H9 (cell line): Measurements from ENCODE around the gene DAZAP1. TPM values are rescaled to one million over a fixed set of nuclear protein-coding genes. Genes with fewer than 3 reads are reported as not detected.

Experiments used
- DNase-seq: peaks from one replicate; pipeline ENCODE4 v3.0.0-alpha.2; 2017
- H2AFZ ChIP-seq: one replicate; pipeline ENCODE4 v1.6.1; 2013; ENCODE audit warnings: mild to moderate bottlenecking, low read length, control low read depth, moderate library complexity
- H2AK5ac ChIP-seq: 2 replicates; pipeline ENCODE4 v1.6.1; 2013; ENCODE audit warnings: low read length, control low read depth, mixed read lengths; ENCODE audit not compliant: insufficient read length
- H2BK120ac ChIP-seq: one replicate; pipeline ENCODE4 v1.6.1; 2013; ENCODE audit warnings: low read depth, mild to moderate bottlenecking, low read length, control low read depth, inconsistent platforms; ENCODE audit not compliant: poor library complexity, severe bottlenecking
- H2BK12ac ChIP-seq: 2 replicates; pipeline ENCODE4 v1.6.1; 2013; ENCODE audit warnings: low read length, control low read depth, mixed read lengths, low read depth; ENCODE audit not compliant: insufficient read length
- H2BK15ac ChIP-seq: 2 replicates; pipeline ENCODE4 v1.6.1; 2013; ENCODE audit warnings: low read depth, low read length, control low read depth
- H2BK20ac ChIP-seq: one replicate; pipeline ENCODE4 v1.6.1; 2013; ENCODE audit warnings: low read depth, mild to moderate bottlenecking, low read length, control low read depth, inconsistent platforms; ENCODE audit not compliant: poor library complexity, severe bottlenecking
- H2BK5ac ChIP-seq: 2 replicates; pipeline ENCODE4 v1.6.1; 2013; ENCODE audit warnings: low read length, control low read depth, mixed read lengths; ENCODE audit not compliant: insufficient read length
- H3K14ac ChIP-seq: 2 replicates; pipeline ENCODE4 v1.6.1; 2013; ENCODE audit warnings: low read length, control low read depth; ENCODE audit not compliant: insufficient read depth
- H3K18ac ChIP-seq: 2 replicates; pipeline ENCODE4 v1.6.1; 2013; ENCODE audit warnings: low read depth, mild to moderate bottlenecking, mixed read lengths, low read length, control low read depth; ENCODE audit not compliant: insufficient read length
- H3K23ac ChIP-seq: 2 replicates; pipeline ENCODE4 v1.6.1; 2013; ENCODE audit warnings: low read length, control low read depth, mixed read lengths, low read depth; ENCODE audit not compliant: insufficient read length
- H3K23me2 ChIP-seq: 2 replicates; pipeline ENCODE4 v1.6.1; 2013; ENCODE audit warnings: low read depth, mild to moderate bottlenecking, mixed read lengths, low read length, control low read depth; ENCODE audit not compliant: insufficient read length, poor library complexity, severe bottlenecking
- H3K27ac ChIP-seq: 2 replicates; pipeline ENCODE4 v1.5.1; 2013; ENCODE audit warnings: low read length, control low read depth, mixed read lengths, low read depth; ENCODE audit not compliant: insufficient read length
- H3K27me3 ChIP-seq: 2 replicates; pipeline ENCODE4 v1.6.1; 2013; ENCODE audit warnings: low read length, control low read depth, inconsistent platforms; ENCODE audit not compliant: insufficient read depth
- H3K4ac ChIP-seq: 2 replicates; pipeline ENCODE4 v1.6.1; 2013; ENCODE audit warnings: low read depth, mild to moderate bottlenecking, control low read depth, inconsistent platforms, low read length, moderate library complexity
- H3K4me1 ChIP-seq: 2 replicates; pipeline ENCODE4 v1.6.1; 2013; ENCODE audit warnings: low read length, control low read depth, inconsistent platforms; ENCODE audit not compliant: insufficient read depth
- H3K4me2 ChIP-seq: 2 replicates; pipeline ENCODE4 v1.6.1; 2013; ENCODE audit warnings: low read length, control low read depth, mixed read lengths; ENCODE audit not compliant: insufficient read length, insufficient read depth
- H3K56ac ChIP-seq: 2 replicates; pipeline ENCODE4 v1.6.1; 2013; ENCODE audit warnings: low read depth, mild to moderate bottlenecking, mixed read lengths, low read length, control low read depth; ENCODE audit not compliant: insufficient read length
- H3K79me1 ChIP-seq: 2 replicates; pipeline ENCODE4 v1.6.1; 2013; ENCODE audit warnings: low read depth, mild to moderate bottlenecking, moderate library complexity, low read length, control low read depth, inconsistent platforms; ENCODE audit not compliant: insufficient read depth, poor library complexity, severe bottlenecking
- H3K79me2 ChIP-seq: 2 replicates; pipeline ENCODE4 v1.6.1; 2013; ENCODE audit warnings: low read length, control low read depth, inconsistent platforms; ENCODE audit not compliant: insufficient read depth
- H3K9ac ChIP-seq: 2 replicates; pipeline ENCODE4 v1.6.1; 2013; ENCODE audit warnings: low read length, control low read depth, mixed read lengths; ENCODE audit not compliant: insufficient read length; ENCODE audit errors: extremely low read depth
- H3K9me3 ChIP-seq: one replicate; pipeline ENCODE4 v1.6.1; 2013; ENCODE audit warnings: low read depth, low read length, inconsistent platforms; ENCODE audit not compliant: control insufficient read depth
- H3T11ph ChIP-seq: one replicate; pipeline ENCODE4 v1.6.1; 2013; ENCODE audit warnings: mild to moderate bottlenecking, low read length, control low read depth, inconsistent platforms
- H4K20me1 ChIP-seq: one replicate; pipeline ENCODE4 v1.6.1; 2013; ENCODE audit not compliant: control insufficient read depth, insufficient read length, insufficient read depth
- H4K5ac ChIP-seq: 2 replicates; pipeline ENCODE4 v1.6.1; 2013; ENCODE audit warnings: low read depth, mild to moderate bottlenecking, mixed read lengths, low read length, control low read depth; ENCODE audit not compliant: insufficient read length
- H4K8ac ChIP-seq: replicated peaks from 2 replicates; pipeline ENCODE4 v1.6.1; 2013; ENCODE audit warnings: low read length, control low read depth, mixed read lengths, low read depth; ENCODE audit not compliant: insufficient read length
- H4K91ac ChIP-seq: 2 replicates; pipeline ENCODE4 v1.6.1; 2013; ENCODE audit warnings: low read depth, mild to moderate bottlenecking, moderate library complexity, mixed read lengths, low read length, control low read depth; ENCODE audit not compliant: insufficient read length
- H3K27ac Mint-ChIP-seq, 3 experiments: 2 replicates in 2 of 3; 3 replicates in 1 of 3; pipeline ENCODE4 v1.8.0; 2020 to 2021; ENCODE audit warnings: mixed read lengths in 3 of 3, mild to moderate bottlenecking in 1 of 3, moderate library complexity in 1 of 3
- H3K27me3 Mint-ChIP-seq: 2 replicates; pipeline ENCODE4 v1.8.0; 2021; ENCODE audit warnings: low read depth, mild to moderate bottlenecking, moderate library complexity, mixed read lengths
- H3K36me3 Mint-ChIP-seq, 3 experiments: 2 replicates in 2 of 3; 3 replicates in 1 of 3; pipeline ENCODE4 v1.8.0; 2020 to 2021; ENCODE audit warnings: low read depth in 3 of 3, mixed read lengths in 3 of 3; ENCODE audit not compliant: insufficient read depth in 1 of 3
- H3K4me1 Mint-ChIP-seq, 2 experiments: 2 replicates each; pipeline ENCODE4 v1.8.0; 2020; ENCODE audit warnings: mixed read lengths in 2 of 2
- H3K4me3 Mint-ChIP-seq, 2 experiments: 2 replicates in 1 of 2; 3 replicates in 1 of 2; pipeline ENCODE4 v1.8.0; 2020 to 2021; ENCODE audit warnings: mild to moderate bottlenecking in 2 of 2, mixed read lengths in 2 of 2, moderate library complexity in 1 of 2
- H3K9me3 Mint-ChIP-seq, 2 experiments: 2 replicates in 1 of 2; 3 replicates in 1 of 2; pipeline ENCODE4 v1.8.0; 2020; ENCODE audit warnings: mild to moderate bottlenecking in 2 of 2, mixed read lengths in 2 of 2, moderate library complexity in 1 of 2
- CTCF ChIP-seq: fragments of 200-600 bp; sonication (generic); conservative IDR thresholded peaks from 3 replicates; pipeline ENCODE4 v1.8.0; 2021; ENCODE audit warnings: antibody characterized with exemption, mild to moderate bottlenecking
- WGBS: extraction: QIAGEN DNeasy Blood & Tissue Kit; methylation state at CpG from one replicate; pipeline ENCODE4 v1.1.7; 2013; ENCODE audit warnings: missing lambda C conversion rate, low lambda C conversion rate, mixed read lengths; ENCODE audit not compliant: insufficient read length; ENCODE audit errors: extremely low coverage; 5-methylcytosine and 5-hydroxymethylcytosine counted together
- total RNA-seq: library from RNA; stranded (reverse); gene quantifications from 2 replicates; pipeline ENCODE4 v1.2.1, GENCODE V29; 2021

Gene DAZAP1
- total RNA-seq, 1 experiment from 2014 or later = 265 TPM

- no peak for TF ChIP-seq CTCF
- Histone ChIP-seq H3K79me1 (peaks cover under 1% of the 10 kb centered on the region), H2BK120ac (no peak overlapping the region), H3K27me3 (no peaks in the 10 kb centered on the region), H3T11ph (no peak overlapping the region), H3K4me1 (no peaks in the 10 kb centered on the region; the same call in 1 of the 2 replicates), H3K9me3 (no peaks in the 10 kb centered on the region), H3K4me2 (no peak overlapping the region), H3K23ac (no peak overlapping the region), H4K8ac (no peak overlapping the region), H3K4ac (no peak overlapping the region), H3K14ac (no peak overlapping the region), H4K91ac (no peak overlapping the region), H3K79me2 (peaks cover 69% of the 10 kb centered on the region), H2BK20ac (no peak overlapping the region), H2BK15ac (no peak overlapping the region), H2AK5ac (no peak overlapping the region), H3K18ac (no peak overlapping the region), H3K9ac (no peak overlapping the region), H3K23me2 (peaks cover 6% of the 10 kb centered on the region), H4K20me1 (no peaks in the 10 kb centered on the region), H2AFZ (no peak overlapping the region), H3K27ac (no peak overlapping the region), H4K5ac (no peak overlapping the region), H2BK12ac (no peak overlapping the region), H2BK5ac (no peak overlapping the region), H3K56ac (no peak overlapping the region)
- H3K4me1 Mint-ChIP-seq = peaks cover 49 to 55% of the 10 kb centered on the region in 2 experiments
- DNase-seq = no peak
- WGBS = no CpG with 5 or more reads among the region's 29 CpGs
- H3K27ac Mint-ChIP-seq = peak overlapping the region in 2 of 3 experiments; percentile 64 to 97; a peak in 3 of 7 replicates
- H3K36me3 Mint-ChIP-seq = peaks cover 16 to 50% (median 35%) of the 10 kb centered on the region in 3 experiments
- no peaks in the 10 kb centered on the region for H3K27me3 Mint-ChIP-seq
- H3K4me3 Mint-ChIP-seq = peak overlapping the region in 1 of 2 experiments; percentile 21; a peak in 2 of 5 replicates
- H3K9me3 Mint-ChIP-seq = peaks cover 0 to 2% of the 10 kb centered on the region in 2 experiments; a peak in 1 of 5 replicates
Observed at GRCh38 chr19:1411255-1412191, 4.1 kb downstream of the DAZAP1 start.
